ENCODE data around the gene IMMP2L. TPM values are rescaled to one million over a fixed set of nuclear protein-coding genes. Genes with fewer than 3 reads are reported as not detected.

The IMMP2L gene
- total RNA-seq, 1 donor from 2014 or later: 29.7 TPM

DNA sequence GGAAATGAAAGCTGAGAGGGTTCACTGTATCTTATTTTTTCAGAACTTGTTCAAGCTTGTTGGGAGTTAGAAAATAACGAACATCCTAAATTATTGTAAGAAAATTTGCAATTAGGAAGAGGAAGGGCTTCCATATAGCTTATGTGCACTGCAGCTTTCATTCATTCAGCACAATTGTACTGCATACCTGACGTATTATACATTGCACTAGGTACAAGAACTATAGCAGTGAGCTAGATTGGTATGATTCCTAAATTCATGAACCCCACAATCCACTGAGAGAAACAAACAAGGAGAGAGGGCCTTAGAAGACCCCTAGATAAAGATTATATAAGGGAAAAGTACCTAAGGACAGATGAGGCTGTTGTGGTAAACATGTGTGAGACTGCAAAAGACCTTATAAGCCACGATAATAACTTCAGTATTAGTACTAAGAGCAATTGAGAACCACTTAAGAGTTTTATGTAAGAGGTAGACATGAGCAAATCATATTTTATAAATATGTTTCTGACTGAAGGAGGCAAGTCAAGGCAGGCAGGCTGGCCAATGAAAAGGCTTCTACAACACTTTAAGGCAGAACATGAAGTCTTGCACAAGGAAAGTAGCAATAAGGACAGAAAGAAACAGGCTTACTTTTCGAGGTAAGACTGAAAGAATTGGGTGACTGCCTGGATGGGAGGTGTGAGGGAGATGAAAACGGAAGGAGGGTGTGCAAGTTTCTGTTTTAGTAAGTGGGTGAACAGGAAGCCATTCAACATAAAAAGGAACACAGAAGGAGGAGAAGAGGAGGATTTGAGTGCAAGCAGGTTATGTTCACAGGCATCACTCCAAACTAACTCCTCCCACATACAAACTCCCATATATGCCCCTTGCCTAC lies 549.3 kb downstream of the IMMP2L start:
- Mint-ChIP-seq H3K4me1 (ENCODE audit: low read depth) (peaks cover 1% of the 10 kb centered on the region), H3K4me3 (ENCODE audit: low read depth) (no peak overlapping the region), H3K9me3 (ENCODE audit: low read depth) (no peaks in the 10 kb centered on the region), H3K27me3 (no peaks in the 10 kb centered on the region), H3K27ac (no peak overlapping the region), H3K36me3 (ENCODE audit: insufficient read depth) (no peaks in the 10 kb centered on the region)
- no peak for DNase-seq (ENCODE audit: low spot score, unreplicated experiment)
- TF ChIP-seq, protein P1, sequence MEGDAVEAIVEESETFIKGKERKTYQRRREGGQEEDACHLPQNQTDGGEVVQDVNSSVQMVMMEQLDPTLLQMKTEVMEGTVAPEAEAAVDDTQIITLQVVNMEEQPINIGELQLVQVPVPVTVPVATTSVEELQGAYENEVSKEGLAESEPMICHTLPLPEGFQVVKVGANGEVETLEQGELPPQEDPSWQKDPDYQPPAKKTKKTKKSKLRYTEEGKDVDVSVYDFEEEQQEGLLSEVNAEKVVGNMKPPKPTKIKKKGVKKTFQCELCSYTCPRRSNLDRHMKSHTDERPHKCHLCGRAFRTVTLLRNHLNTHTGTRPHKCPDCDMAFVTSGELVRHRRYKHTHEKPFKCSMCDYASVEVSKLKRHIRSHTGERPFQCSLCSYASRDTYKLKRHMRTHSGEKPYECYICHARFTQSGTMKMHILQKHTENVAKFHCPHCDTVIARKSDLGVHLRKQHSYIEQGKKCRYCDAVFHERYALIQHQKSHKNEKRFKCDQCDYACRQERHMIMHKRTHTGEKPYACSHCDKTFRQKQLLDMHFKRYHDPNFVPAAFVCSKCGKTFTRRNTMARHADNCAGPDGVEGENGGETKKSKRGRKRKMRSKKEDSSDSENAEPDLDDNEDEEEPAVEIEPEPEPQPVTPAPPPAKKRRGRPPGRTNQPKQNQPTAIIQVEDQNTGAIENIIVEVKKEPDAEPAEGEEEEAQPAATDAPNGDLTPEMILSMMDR (IDR thresholded peaks at IDR 0.05; ENCODE audit: unreplicated experiment): no peak

DNA sequence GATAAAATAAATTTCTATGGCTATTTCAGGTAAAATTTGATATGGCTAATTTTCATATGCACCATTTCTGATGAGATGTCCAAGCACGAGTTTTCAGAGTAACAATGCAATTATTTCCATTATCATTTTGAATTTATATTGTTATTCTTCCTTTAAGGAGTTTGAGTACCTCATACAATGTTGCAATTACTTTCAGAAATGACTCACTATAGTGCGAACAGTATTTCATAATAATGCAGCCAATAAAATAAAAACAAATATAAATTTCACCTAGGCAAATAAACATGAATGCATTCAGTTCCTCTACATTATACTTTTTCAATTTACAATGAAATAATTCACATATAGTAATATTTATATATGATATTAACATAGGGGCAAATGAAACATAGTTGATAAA lies 550.1 kb downstream of the IMMP2L start:
- TF ChIP-seq, protein P1 (IDR thresholded peaks at IDR 0.05; ENCODE audit: unreplicated experiment): no peak
- Mint-ChIP-seq H3K27ac (no peak overlapping the region), H3K4me1 (ENCODE audit: low read depth) (peaks cover 1% of the 10 kb centered on the region), H3K27me3 (no peaks in the 10 kb centered on the region), H3K4me3 (ENCODE audit: low read depth) (no peak overlapping the region), H3K36me3 (ENCODE audit: insufficient read depth) (no peaks in the 10 kb centered on the region), H3K9me3 (ENCODE audit: low read depth) (no peaks in the 10 kb centered on the region)
- no peak for DNase-seq (ENCODE audit: low spot score, unreplicated experiment)

DNA sequence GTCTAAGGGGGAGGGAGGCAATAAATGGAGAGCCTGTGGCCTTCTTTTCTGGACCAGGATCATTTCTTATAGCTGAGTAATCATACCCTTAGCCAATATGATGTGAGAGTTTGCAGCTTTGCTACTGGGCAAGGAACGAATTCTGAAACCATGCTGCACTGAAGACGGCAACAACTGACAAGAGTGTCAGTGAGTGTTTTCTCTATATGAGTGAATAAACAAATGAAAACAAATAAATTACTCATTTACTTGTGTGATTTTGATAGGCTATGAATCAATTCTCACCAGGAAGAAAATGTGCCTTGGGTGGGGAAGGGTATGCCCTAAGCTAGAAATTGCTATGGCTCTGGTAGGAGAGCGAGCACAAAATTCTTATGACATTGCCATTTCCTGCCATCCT lies 550.8 kb downstream of the IMMP2L start:
- Mint-ChIP-seq H3K4me1 (ENCODE audit: low read depth) (peaks cover 1% of the 10 kb centered on the region), H3K27ac (no peak overlapping the region), H3K9me3 (ENCODE audit: low read depth) (no peaks in the 10 kb centered on the region), H3K36me3 (ENCODE audit: insufficient read depth) (no peaks in the 10 kb centered on the region), H3K27me3 (no peaks in the 10 kb centered on the region), H3K4me3 (ENCODE audit: low read depth) (no peak overlapping the region)
- TF ChIP-seq, protein P1 (IDR thresholded peaks at IDR 0.05; ENCODE audit: unreplicated experiment): no peak
- no peak for DNase-seq (ENCODE audit: low spot score, unreplicated experiment)

DNA sequence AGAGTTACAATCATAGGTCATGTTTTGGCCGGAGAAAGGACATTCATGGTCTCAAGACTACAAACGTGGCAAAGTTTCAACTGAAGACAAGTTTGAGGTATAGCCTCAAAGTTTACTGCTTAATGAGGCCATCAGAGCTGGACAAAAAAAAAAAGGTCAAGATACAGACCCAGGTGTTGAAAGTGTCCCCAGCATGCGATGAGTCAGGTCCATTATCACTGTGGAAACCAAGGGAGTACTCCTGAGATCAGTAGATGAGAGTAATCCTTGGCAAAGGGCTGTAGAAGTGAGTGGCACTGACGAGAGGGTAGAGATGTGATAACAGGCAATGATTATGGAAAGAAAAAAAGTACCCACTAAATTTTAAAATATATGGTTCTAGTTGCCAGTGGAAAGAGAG lies 551.5 kb downstream of the IMMP2L start:
- Mint-ChIP-seq H3K4me3 (ENCODE audit: low read depth) (no peak overlapping the region), H3K27ac (no peak overlapping the region), H3K4me1 (ENCODE audit: low read depth) (peaks cover 1% of the 10 kb centered on the region), H3K36me3 (ENCODE audit: insufficient read depth) (no peaks in the 10 kb centered on the region), H3K27me3 (no peaks in the 10 kb centered on the region), H3K9me3 (ENCODE audit: low read depth) (no peaks in the 10 kb centered on the region)
- DNase-seq (ENCODE audit: low spot score, unreplicated experiment): no peak
- TF ChIP-seq, protein P1 (IDR thresholded peaks at IDR 0.05; ENCODE audit: unreplicated experiment): no peak

DNA sequence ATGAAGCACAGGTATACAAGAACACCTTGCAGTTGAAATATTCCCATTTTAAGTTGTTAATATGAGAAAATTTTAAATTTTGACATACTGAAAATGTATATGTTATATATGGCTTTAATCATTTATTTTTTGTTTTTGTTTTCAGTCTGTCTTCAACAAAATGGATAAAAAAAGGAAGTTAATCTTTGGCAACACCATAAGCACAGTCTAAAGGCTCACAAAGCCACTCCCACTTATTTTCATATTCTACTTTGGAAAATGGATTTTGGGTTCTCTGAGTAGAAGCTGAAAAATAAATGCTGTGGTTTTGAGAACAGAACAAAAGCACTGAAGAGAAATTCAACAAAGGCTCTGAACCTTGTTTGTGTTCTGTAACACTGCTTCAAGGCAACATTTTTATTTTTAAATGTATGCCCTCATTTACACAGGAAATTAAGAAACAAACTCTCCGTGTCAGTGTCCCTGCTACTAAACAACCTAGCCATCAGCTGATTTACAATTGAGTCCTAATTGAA lies 552.7 kb downstream of the IMMP2L start:
- no peaks in the 10 kb centered on the region for H3K27me3 Mint-ChIP-seq
- H3K9me3 Mint-ChIP-seq (ENCODE audit: low read depth): no peaks in the 10 kb centered on the region
- peaks cover 1% of the 10 kb centered on the region for H3K4me1 Mint-ChIP-seq (ENCODE audit: low read depth)
- no peak overlapping the region for H3K27ac Mint-ChIP-seq
- H3K36me3 Mint-ChIP-seq (ENCODE audit: insufficient read depth): no peaks in the 10 kb centered on the region
- H3K4me3 Mint-ChIP-seq (ENCODE audit: low read depth): no peak overlapping the region
- TF ChIP-seq, protein P1 (IDR thresholded peaks at IDR 0.05; ENCODE audit: unreplicated experiment): no peak
- DNase-seq (ENCODE audit: low spot score, unreplicated experiment): no peak

Data from progenitor cell of endocrine pancreas (in vitro differentiated cells).